ENCODE measurements around the gene DEPDC1B.
A peak's percentile ranks its signal among the peaks of the same experiment; 100 is the strongest.

Gene DEPDC1B

GRCh38 chr5:60703944-60704343 lies 4.0 kb upstream of the DEPDC1B start:
- Histone ChIP-seq H3K27ac (no peak overlapping the region), H3K36me3 (replicated peaks) (no peaks in the 10 kb centered on the region), H3K27me3 (replicated peaks) (no peaks in the 10 kb centered on the region), H3K4me3 (ENCODE audit: low read depth, low read length) (no peak overlapping the region)
- in situ Hi-C loops (cut with HindIII; ENCODE audit: low pct_ligation_motif_present, low sequenced_read_pairs) = no loop called here
- DNase-seq = no peak
- no peak for TF ChIP-seq CTCF (IDR thresholded peaks at IDR 0.05; ENCODE audit: low read depth, low read length, missing control alignments)

GRCh38 chr5:60701321-60701968 lies 1.5 kb upstream of the DEPDC1B start:
- Histone ChIP-seq H3K36me3 (replicated peaks) (no peaks in the 10 kb centered on the region), H3K27ac (no peak overlapping the region), H3K27me3 (replicated peaks) (no peaks in the 10 kb centered on the region), H3K4me3 (ENCODE audit: low read depth, low read length) (no peak overlapping the region)
- in situ Hi-C loops (cut with HindIII; ENCODE audit: low pct_ligation_motif_present, low sequenced_read_pairs) = no loop called here
- no peak for TF ChIP-seq CTCF (IDR thresholded peaks at IDR 0.05; ENCODE audit: low read depth, low read length, missing control alignments)
- DNase-seq = no peak

GRCh38 chr5:60700416-60700757 lies 421 bp upstream of the DEPDC1B start:
- no peaks in the 10 kb centered on the region for H3K27me3 ChIP-seq (replicated peaks)
- DNase-seq = no peak
- TF ChIP-seq CTCF (IDR thresholded peaks at IDR 0.05; ENCODE audit: low read depth, low read length, missing control alignments) = no peak
- H3K27ac ChIP-seq = peak overlapping the region; percentile 41
- H3K36me3 ChIP-seq (replicated peaks) = no peaks in the 10 kb centered on the region
- peak overlapping the region; percentile 89 for H3K4me3 ChIP-seq (ENCODE audit: low read depth, low read length)
- in situ Hi-C loops (cut with HindIII; ENCODE audit: low pct_ligation_motif_present, low sequenced_read_pairs) = no loop called here

GRCh38 chr5:60699288-60699608 lies 718 bp downstream of the DEPDC1B start:
- Histone ChIP-seq H3K27ac (peak overlapping the region; percentile 41), H3K4me3 (ENCODE audit: low read depth, low read length) (peak overlapping the region; percentile 89), H3K27me3 (replicated peaks) (no peaks in the 10 kb centered on the region), H3K36me3 (replicated peaks) (no peaks in the 10 kb centered on the region)
- DNase-seq = no peak
- no peak for TF ChIP-seq CTCF (IDR thresholded peaks at IDR 0.05; ENCODE audit: low read depth, low read length, missing control alignments)
- in situ Hi-C loops (cut with HindIII; ENCODE audit: low pct_ligation_motif_present, low sequenced_read_pairs) = no loop called here

GRCh38 chr5:60698336-60698735 lies 1.6 kb downstream of the DEPDC1B start:
- no peak overlapping the region for H3K4me3 ChIP-seq (ENCODE audit: low read depth, low read length)
- H3K36me3 ChIP-seq (replicated peaks) = no peaks in the 10 kb centered on the region
- H3K27me3 ChIP-seq (replicated peaks) = no peaks in the 10 kb centered on the region
- TF ChIP-seq CTCF (IDR thresholded peaks at IDR 0.05; ENCODE audit: low read depth, low read length, missing control alignments) = no peak
- DNase-seq = no peak
- in situ Hi-C loops (cut with HindIII; ENCODE audit: low pct_ligation_motif_present, low sequenced_read_pairs) = no loop called here
- H3K27ac ChIP-seq = no peak overlapping the region

GRCh38 chr5:60690326-60690725 lies 9.6 kb downstream of the DEPDC1B start:
- in situ Hi-C loops (cut with HindIII; ENCODE audit: low pct_ligation_motif_present, low sequenced_read_pairs) = no loop called here
- no peaks in the 10 kb centered on the region for H3K36me3 ChIP-seq (replicated peaks)
- TF ChIP-seq CTCF (IDR thresholded peaks at IDR 0.05; ENCODE audit: low read depth, low read length, missing control alignments) = no peak
- no peak overlapping the region for H3K4me3 ChIP-seq (ENCODE audit: low read depth, low read length)
- no peak overlapping the region for H3K27ac ChIP-seq
- no peaks in the 10 kb centered on the region for H3K27me3 ChIP-seq (replicated peaks)
- DNase-seq = no peak
